BJ (cell line): ENCODE results near the gene PAK4. TPM values are rescaled to one million over a fixed set of nuclear protein-coding genes. Genes with fewer than 3 reads are reported as not detected.

Experiments used
- CTCF ChIA-PET: fragments of 350-600 bp; formaldehyde crosslinking; extraction: SDS; loops from one replicate; lab custom pipeline; 2021; ENCODE audit warnings: antibody characterized with exemption, inconsistent platforms; lab: Yijun Ruan, JAX
- POLR2A ChIA-PET: fragments of 300-600 bp; sonication (Branson Sonifier 250); formaldehyde crosslinking; extraction: SDS; loops from one replicate; lab custom pipeline; 2021; ENCODE audit warnings: antibody characterized with exemption; lab: Charles Lee
- DNase-seq: peaks from one replicate; pipeline ENCODE4 v3.0.0-alpha.2; 2011; ENCODE audit warnings: low read depth
- H3K27me3 ChIP-seq: 2 replicates; pipeline ENCODE4 v1.6.0; 2011; ENCODE audit warnings: low read length; ENCODE audit not compliant: control insufficient read depth, insufficient read depth
- H3K36me3 ChIP-seq: 2 replicates; pipeline ENCODE4 v1.5.1; 2011; ENCODE audit warnings: low read length; ENCODE audit not compliant: control insufficient read depth, insufficient read depth
- H3K4me3 ChIP-seq: 2 replicates; pipeline ENCODE4 v1.5.1; 2011; ENCODE audit warnings: low read depth, mild to moderate bottlenecking, control low read depth, low read length
- polyA plus RNA-seq: library from polyadenylated mRNA; depleted of rRNA; stranded (reverse); fragments of >200 nt; gene quantifications from 2 replicates; pipeline ENCODE4 v1.2.3, GENCODE V29; 2011
- TF ChIP-seq, protein P1 (sequence below): IDR thresholded peaks from 2 replicates; pipeline ENCODE4 v1.5.1; 2011; ENCODE audit warnings: low read depth, mild to moderate bottlenecking, control low read depth, inconsistent platforms, low read length, moderate library complexity; ENCODE audit not compliant: insufficient read depth

PAK4 gene
- polyA plus RNA-seq, 1 experiment, result 19.6 TPM

DNA sequence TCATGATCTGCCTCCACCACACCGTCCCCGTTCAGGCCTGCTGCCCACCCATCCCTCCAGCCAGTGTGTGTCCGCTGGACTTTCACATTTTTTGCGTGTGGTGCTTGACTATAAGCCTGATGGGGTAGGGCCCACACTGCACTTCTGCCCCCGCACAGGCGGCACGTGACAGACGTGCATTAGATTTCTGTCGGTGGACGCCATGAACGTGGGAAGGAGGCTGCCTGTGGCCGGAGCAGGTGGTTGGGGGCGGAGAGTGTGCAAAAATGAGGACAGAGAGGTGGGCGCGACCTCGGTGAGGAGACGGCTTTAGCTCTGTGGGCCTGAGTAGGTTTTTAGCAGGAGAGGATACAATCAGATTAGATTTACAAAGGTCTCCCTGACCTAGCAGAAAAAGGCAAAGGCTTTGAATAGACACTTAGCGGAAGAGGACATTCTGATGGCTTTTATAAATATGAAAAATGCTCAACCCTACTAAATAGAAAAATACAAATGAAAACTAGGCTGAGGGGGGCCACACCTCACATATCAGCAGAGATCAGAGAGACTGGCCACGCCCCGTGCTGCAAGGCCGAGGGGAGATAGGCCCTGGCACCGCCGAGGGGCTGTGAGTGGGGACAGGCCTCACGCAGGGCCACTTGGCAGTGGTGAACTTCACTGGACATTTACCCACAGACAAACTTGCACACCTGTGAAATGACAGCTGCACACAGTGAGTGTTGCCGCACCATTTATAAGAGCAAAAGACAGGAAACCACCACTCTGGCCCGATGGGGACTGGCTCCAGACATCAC, 25.4 kb downstream of the PAK4 start:
- Histone ChIP-seq H3K27me3 (no peaks in the 10 kb centered on the region), H3K36me3 (peaks cover 1% of the 10 kb centered on the region; the same call in 1 of the 2 replicates), H3K4me3 (no peak overlapping the region)
- CTCF ChIA-PET, result no interaction called here
- TF ChIP-seq, protein P1, sequence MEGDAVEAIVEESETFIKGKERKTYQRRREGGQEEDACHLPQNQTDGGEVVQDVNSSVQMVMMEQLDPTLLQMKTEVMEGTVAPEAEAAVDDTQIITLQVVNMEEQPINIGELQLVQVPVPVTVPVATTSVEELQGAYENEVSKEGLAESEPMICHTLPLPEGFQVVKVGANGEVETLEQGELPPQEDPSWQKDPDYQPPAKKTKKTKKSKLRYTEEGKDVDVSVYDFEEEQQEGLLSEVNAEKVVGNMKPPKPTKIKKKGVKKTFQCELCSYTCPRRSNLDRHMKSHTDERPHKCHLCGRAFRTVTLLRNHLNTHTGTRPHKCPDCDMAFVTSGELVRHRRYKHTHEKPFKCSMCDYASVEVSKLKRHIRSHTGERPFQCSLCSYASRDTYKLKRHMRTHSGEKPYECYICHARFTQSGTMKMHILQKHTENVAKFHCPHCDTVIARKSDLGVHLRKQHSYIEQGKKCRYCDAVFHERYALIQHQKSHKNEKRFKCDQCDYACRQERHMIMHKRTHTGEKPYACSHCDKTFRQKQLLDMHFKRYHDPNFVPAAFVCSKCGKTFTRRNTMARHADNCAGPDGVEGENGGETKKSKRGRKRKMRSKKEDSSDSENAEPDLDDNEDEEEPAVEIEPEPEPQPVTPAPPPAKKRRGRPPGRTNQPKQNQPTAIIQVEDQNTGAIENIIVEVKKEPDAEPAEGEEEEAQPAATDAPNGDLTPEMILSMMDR, result no peak
- POLR2A ChIA-PET, result no interaction called here
- no peak for DNase-seq

DNA sequence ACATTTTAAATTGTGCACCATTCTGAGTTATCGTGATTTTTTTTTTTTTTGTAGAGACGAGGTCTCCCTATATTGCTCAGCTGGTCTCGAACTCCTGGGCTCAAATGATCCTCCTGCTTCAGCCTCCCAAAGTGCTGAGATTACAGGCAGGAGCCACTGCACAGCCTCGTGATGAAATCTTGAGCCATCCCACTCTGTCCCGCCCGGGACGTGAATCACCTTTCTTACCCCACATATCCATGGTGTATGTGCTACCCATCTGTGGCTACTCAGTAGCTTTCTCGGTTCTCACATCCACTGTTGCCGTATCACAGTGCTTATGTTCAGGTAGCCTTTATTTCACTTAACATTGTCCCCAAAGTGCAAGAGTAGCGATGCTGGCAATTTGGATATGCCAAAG, 26.5 kb downstream of the PAK4 start:
- no peak overlapping the region for H3K4me3 ChIP-seq
- no peak for DNase-seq
- CTCF ChIA-PET, result interaction anchor here (1.0 to 1.1 kb wide), 2 partner anchors 25 to 35 kb away, joined by 3 to 4 read pairs; no protein-coding TSS in a partner anchor

DNA sequence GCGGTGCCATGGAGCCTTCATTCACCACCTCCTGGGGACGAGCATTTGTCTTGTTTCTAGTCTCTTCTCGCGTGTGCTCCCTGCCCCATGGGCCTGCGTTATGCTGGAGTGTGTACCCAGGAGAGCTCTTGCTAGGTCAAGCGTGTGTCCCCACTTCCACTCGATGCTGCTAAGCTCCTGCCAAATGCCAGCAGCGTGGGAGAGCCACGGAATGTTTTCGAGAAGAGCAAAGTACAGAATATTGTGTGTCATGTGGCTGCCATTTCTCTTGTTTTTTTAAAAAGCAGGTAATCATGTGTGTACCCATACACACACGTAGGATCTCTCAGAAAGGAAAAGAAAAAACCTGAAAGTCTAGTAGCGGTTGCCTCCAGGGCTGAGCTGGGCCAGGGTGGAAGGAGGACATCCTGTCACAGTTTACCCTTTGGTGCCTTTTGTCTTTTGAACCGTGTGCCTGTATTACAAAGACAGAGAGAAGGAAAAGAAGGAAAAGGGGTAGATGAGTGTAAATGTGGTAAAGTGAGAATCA, 28.6 kb downstream of the PAK4 start:
- no peak overlapping the region for H3K4me3 ChIP-seq
- H3K27me3 ChIP-seq, result no peaks in the 10 kb centered on the region
- H3K36me3 ChIP-seq, result peaks cover 4% of the 10 kb centered on the region; the same call in 1 of the 2 replicates
- no peak for DNase-seq
- POLR2A ChIA-PET, result no interaction called here
- TF ChIP-seq, protein P1, result no peak
- CTCF ChIA-PET, result no interaction called here

More for the DNA sequence above, 26.5 kb downstream of the PAK4 start:
- Histone ChIP-seq H3K27me3 (no peaks in the 10 kb centered on the region), H3K36me3 (peaks cover 1% of the 10 kb centered on the region; the same call in 1 of the 2 replicates)
- TF ChIP-seq, protein P1, result no peak
- POLR2A ChIA-PET, result no interaction called here

DNA sequence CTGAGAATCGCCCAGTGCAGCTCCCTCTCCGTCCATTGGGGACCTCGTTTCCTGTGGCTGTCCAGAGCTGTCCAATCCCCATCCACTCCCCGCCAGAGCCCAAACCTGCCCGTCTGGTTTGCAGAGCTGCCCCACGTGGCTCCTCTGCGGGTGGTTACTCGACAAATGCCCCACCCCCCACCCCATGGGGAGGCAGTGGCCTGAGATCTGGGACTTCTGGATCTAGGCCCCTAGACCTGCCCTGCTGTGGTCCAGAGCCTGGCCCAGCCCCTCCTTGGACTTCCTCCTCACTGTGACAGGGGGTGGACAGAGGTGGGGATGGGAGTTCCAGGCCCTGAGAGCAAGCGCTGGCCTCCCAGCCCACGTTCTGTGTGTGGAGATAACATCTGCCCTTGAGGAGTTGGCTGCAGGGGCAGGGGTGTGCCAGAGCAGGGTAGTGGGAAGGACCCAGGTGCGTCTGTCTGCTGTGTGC, 29.1 kb downstream of the PAK4 start:
- Histone ChIP-seq H3K36me3 (peaks cover 3% of the 10 kb centered on the region; the same call in 1 of the 2 replicates), H3K27me3 (no peaks in the 10 kb centered on the region), H3K4me3 (no peak overlapping the region)
- ChIA-PET CTCF (no interaction called here), POLR2A (no interaction called here)
- TF ChIP-seq, protein P1, result no peak
- DNase-seq, result no peak

DNA sequence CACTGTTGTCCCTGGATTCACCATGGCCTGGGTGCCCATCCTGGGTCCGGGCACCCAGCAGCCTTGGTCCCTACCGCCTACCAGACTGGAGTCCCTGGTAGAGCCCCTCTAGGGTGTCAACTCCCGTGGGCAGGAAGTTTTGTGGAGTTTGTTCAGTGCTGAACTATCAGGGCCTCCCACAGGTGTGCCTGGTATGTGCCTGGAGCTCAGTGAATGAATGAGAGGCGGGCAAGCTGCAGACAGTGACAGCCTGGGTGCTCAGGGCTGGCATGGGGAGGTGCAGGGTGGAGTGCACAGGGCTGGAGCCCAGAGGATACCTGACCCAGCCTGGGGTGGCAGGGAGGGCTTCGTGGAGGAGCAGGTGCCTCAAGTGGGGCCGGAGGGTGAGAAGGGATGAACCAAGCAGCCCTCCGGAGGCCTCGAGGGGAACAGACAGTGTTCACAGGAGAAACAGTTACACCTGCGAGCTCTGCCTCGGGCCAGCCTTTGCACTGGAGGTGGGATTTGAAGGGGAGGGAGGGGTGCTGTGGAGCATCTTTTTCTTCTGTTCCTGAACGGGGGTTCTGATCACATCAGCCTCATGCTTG, 29.6 kb downstream of the PAK4 start:
- peaks cover 3% of the 10 kb centered on the region; the same call in 1 of the 2 replicates for H3K36me3 ChIP-seq
- no peaks in the 10 kb centered on the region for H3K27me3 ChIP-seq
- ChIA-PET CTCF (no interaction called here), POLR2A (no interaction called here)
- no peak for DNase-seq
- TF ChIP-seq, protein P1, result no peak
- H3K4me3 ChIP-seq, result no peak overlapping the region
